Colonic mucosa (tissue), 4 donors: ENCODE measurements around the gene PALM3. TPM values are rescaled to one million over a fixed set of nuclear protein-coding genes. Genes with fewer than 3 reads are reported as not detected.

Experiments used
- DNase-seq: peaks from one replicate; pipeline ENCODE4 v3.0.0-alpha.2; 2020
- H3K27ac ChIP-seq: fragments of 200-600 bp; one replicate; pipeline ENCODE4 v1.8.0; 2021
- H3K27me3 ChIP-seq: fragments of 200-600 bp; one replicate; pipeline ENCODE4 v1.8.0; 2021
- H3K36me3 ChIP-seq: fragments of 200-600 bp; one replicate; pipeline ENCODE4 v1.8.0; 2021
- H3K4me1 ChIP-seq: fragments of 200-600 bp; one replicate; pipeline ENCODE4 v1.8.0; 2021; ENCODE audit warnings: mild to moderate bottlenecking
- H3K4me3 ChIP-seq: fragments of 200-600 bp; one replicate; pipeline ENCODE4 v1.8.0; 2021
- H3K9ac ChIP-seq, 2 donors: one replicate each; pipeline ENCODE4 v1.7.0; 2013; ENCODE audit warnings: control low read depth in 2 of 2, low read depth in 2 of 2, low read length in 2 of 2
- H3K9me3 ChIP-seq: fragments of 200-600 bp; one replicate; pipeline ENCODE4 v1.8.0; 2021
- CTCF ChIP-seq: fragments of 200-600 bp; IDR thresholded peaks from one replicate; pipeline ENCODE4 v1.8.0; 2022; ENCODE audit warnings: antibody characterized with exemption, mild to moderate bottlenecking
- intact Hi-C: fragments of 100-400 bp; cut with DNase I; formaldehyde crosslinking; loops from one replicate; pipeline ENCODE4 v1.14.1; 2022
- total RNA-seq, 2 donors: library from RNA; stranded (reverse); fragmentation: NEBNext Ultra II Directional in 1 of 2; extraction: Animal tissue kit (Norgen Biotek cat#: 25700) in 1 of 2; gene quantifications; one replicate each; pipeline ENCODE4 v1.2.1, GENCODE V29; 2021
- donor health status: healthy.
- donor health status: DM: no; HTN: no; CAD: no.
- donor health status: DM: no; HTN: no; CAD: no.

The PALM3 gene
- total RNA-seq, 2 donors from 2014 or later = 0.37 to 1.6 TPM

- no peaks in the 10 kb centered on the region for H3K36me3 ChIP-seq
- no peak for TF ChIP-seq CTCF
- DNase-seq = no peak
- no peaks in the 10 kb centered on the region for H3K9me3 ChIP-seq
- H3K27me3 ChIP-seq = peaks cover 4% of the 10 kb centered on the region
- no peak overlapping the region for H3K27ac ChIP-seq
- peaks cover 3% of the 10 kb centered on the region for H3K4me1 ChIP-seq
- H3K9ac ChIP-seq = no peak overlapping the region
- no peak overlapping the region for H3K4me3 ChIP-seq
- intact Hi-C loops = no loop called here
Observed at GRCh38 chr19:14056069-14056666, 5.7 kb downstream of the PALM3 start.

- H3K36me3 ChIP-seq = no peaks in the 10 kb centered on the region
- peaks cover 3% of the 10 kb centered on the region for H3K4me1 ChIP-seq
- no peak overlapping the region for H3K4me3 ChIP-seq
- TF ChIP-seq CTCF = no peak
- no peak overlapping the region for H3K27ac ChIP-seq
- H3K9ac ChIP-seq = no peak overlapping the region
- DNase-seq = no peak
- no peaks in the 10 kb centered on the region for H3K9me3 ChIP-seq
- peaks cover 4% of the 10 kb centered on the region for H3K27me3 ChIP-seq
- intact Hi-C loops = no loop called here
Observed at GRCh38 chr19:14055396-14055795, 6.5 kb downstream of the PALM3 start.

GRCh38 chr19:14054721-14055120 is 7.2 kb downstream of the PALM3 start:
- Histone ChIP-seq H3K9ac (no peak overlapping the region), H3K4me1 (peaks cover 3% of the 10 kb centered on the region), H3K27me3 (peaks cover 4% of the 10 kb centered on the region), H3K27ac (no peak overlapping the region), H3K9me3 (no peaks in the 10 kb centered on the region), H3K4me3 (no peak overlapping the region), H3K36me3 (no peaks in the 10 kb centered on the region)
- no peak for TF ChIP-seq CTCF
- no peak for DNase-seq
- intact Hi-C loops = no loop called here

GRCh38 chr19:14054099-14054498 is 7.8 kb downstream of the PALM3 start:
- H3K4me1 ChIP-seq = peaks cover 3% of the 10 kb centered on the region
- no peak overlapping the region for H3K9ac ChIP-seq
- H3K27ac ChIP-seq = no peak overlapping the region
- H3K36me3 ChIP-seq = no peaks in the 10 kb centered on the region
- no peak for TF ChIP-seq CTCF
- intact Hi-C loops = no loop called here
- H3K4me3 ChIP-seq = no peak overlapping the region
- no peaks in the 10 kb centered on the region for H3K27me3 ChIP-seq
- no peaks in the 10 kb centered on the region for H3K9me3 ChIP-seq
- no peak for DNase-seq

GRCh38 chr19:14053500-14053899 is 8.4 kb downstream of the PALM3 start:
- Histone ChIP-seq H3K27me3 (no peaks in the 10 kb centered on the region), H3K9ac (no peak overlapping the region), H3K4me3 (no peak overlapping the region), H3K4me1 (peaks cover 3% of the 10 kb centered on the region), H3K36me3 (no peaks in the 10 kb centered on the region), H3K9me3 (no peaks in the 10 kb centered on the region), H3K27ac (no peak overlapping the region)
- intact Hi-C loops = no loop called here
- TF ChIP-seq CTCF = no peak
- DNase-seq = no peak
